ENCODE measurements around the gene RNF121. TPM values are rescaled to one million over a fixed set of nuclear protein-coding genes. Genes with fewer than 3 reads are reported as not detected.
A peak's percentile ranks its signal among the peaks of the same experiment; 100 is the strongest.

The RNF121 gene
- total and polyA plus RNA-seq, 2 of the 13 experiments (the other 11 are each of a cell fraction or from before 2014, with no cell fraction given), result 28.6 to 44.3 TPM

GRCh38 chr11:71927820-71928736, 768 bp upstream of the RNF121 start, which contains the start of gene XNDC1N (continued):
- TF ChIP-seq, protein P1, sequence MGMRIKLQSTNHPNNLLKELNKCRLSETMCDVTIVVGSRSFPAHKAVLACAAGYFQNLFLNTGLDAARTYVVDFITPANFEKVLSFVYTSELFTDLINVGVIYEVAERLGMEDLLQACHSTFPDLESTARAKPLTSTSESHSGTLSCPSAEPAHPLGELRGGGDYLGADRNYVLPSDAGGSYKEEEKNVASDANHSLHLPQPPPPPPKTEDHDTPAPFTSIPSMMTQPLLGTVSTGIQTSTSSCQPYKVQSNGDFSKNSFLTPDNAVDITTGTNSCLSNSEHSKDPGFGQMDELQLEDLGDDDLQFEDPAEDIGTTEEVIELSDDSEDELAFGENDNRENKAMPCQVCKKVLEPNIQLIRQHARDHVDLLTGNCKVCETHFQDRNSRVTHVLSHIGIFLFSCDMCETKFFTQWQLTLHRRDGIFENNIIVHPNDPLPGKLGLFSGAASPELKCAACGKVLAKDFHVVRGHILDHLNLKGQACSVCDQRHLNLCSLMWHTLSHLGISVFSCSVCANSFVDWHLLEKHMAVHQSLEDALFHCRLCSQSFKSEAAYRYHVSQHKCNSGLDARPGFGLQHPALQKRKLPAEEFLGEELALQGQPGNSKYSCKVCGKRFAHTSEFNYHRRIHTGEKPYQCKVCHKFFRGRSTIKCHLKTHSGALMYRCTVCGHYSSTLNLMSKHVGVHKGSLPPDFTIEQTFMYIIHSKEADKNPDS (CRISPR knock-in tag; IDR thresholded peaks at IDR 0.05), result no peak
- TF ChIP-seq HOXA5 (CRISPR knock-in tag; IDR thresholded peaks at IDR 0.05) (no peak; the same call in 1 of the 2 replicates), ATF1 (CRISPR knock-in tag; IDR thresholded peaks at IDR 0.05) (no peak), POLR2AphosphoS5 (IDR thresholded peaks at IDR 0.05; ENCODE audit: low read depth, low read length) (peak; percentile 23; the same call in 1 of the 2 replicates), HOXA7 (CRISPR knock-in tag; IDR thresholded peaks at IDR 0.05) (no peak), POGZ (CRISPR knock-in tag; IDR thresholded peaks at IDR 0.05) (0 out of 2 replicates have a peak, but pooled peaks have one; percentile 2), BORCS8-MEF2B (CRISPR knock-in tag; IDR thresholded peaks at IDR 0.05) (no peak; the same call in 1 of the 2 replicates), ELF1 (CRISPR knock-in tag; IDR thresholded peaks at IDR 0.05) (peak; percentile 87), ZNF709 (CRISPR knock-in tag; IDR thresholded peaks at IDR 0.05) (no peak), NCOR1 (IDR thresholded peaks at IDR 0.05; ENCODE audit: borderline replicate concordance, low read length) (peak; percentile 81), ZNF746 (CRISPR knock-in tag; IDR thresholded peaks at IDR 0.05) (peak; percentile 20; the same call in 1 of the 2 replicates), SMYD3 (CRISPR knock-in tag; IDR thresholded peaks at IDR 0.05) (no peak), ZSCAN5A (CRISPR knock-in tag; IDR thresholded peaks at IDR 0.05; ENCODE audit: borderline replicate concordance) (no peak), BRD4 (CRISPR knock-in tag; IDR thresholded peaks at IDR 0.05) (0 out of 2 replicates have a peak, but pooled peaks have one; percentile 33), ZKSCAN8 (CRISPR knock-in tag; IDR thresholded peaks at IDR 0.05; ENCODE audit: borderline replicate concordance) (no peak), ZNF335 (CRISPR knock-in tag; IDR thresholded peaks at IDR 0.05) (no peak), ATF5 (CRISPR knock-in tag; IDR thresholded peaks at IDR 0.05; ENCODE audit: low read depth) (no peak), ZNF616 (CRISPR knock-in tag; IDR thresholded peaks at IDR 0.05; ENCODE audit: low read depth) (no peak), MTF1 (CRISPR knock-in tag; IDR thresholded peaks at IDR 0.05) (no peak), TMF1 (CRISPR knock-in tag; IDR thresholded peaks at IDR 0.05; ENCODE audit: low read depth) (no peak), ZNF749 (CRISPR knock-in tag; IDR thresholded peaks at IDR 0.05; ENCODE audit: borderline replicate concordance) (peak; percentile 26; the same call in 1 of the 2 replicates), ZNF652 (CRISPR knock-in tag; IDR thresholded peaks at IDR 0.05; ENCODE audit: borderline replicate concordance, low read depth) (no peak), TBP (CRISPR knock-in tag; IDR thresholded peaks at IDR 0.05) (no peak)
- TF ChIP-seq, protein P2, sequence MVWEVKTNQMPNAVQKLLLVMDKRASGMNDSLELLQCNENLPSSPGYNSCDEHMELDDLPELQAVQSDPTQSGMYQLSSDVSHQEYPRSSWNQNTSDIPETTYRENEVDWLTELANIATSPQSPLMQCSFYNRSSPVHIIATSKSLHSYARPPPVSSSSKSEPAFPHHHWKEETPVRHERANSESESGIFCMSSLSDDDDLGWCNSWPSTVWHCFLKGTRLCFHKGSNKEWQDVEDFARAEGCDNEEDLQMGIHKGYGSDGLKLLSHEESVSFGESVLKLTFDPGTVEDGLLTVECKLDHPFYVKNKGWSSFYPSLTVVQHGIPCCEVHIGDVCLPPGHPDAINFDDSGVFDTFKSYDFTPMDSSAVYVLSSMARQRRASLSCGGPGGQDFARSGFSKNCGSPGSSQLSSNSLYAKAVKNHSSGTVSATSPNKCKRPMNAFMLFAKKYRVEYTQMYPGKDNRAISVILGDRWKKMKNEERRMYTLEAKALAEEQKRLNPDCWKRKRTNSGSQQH (CRISPR knock-in tag; IDR thresholded peaks at IDR 0.05; ENCODE audit: low read depth), result no peak; the same call in 1 of the 2 replicates

Data from HepG2 (cell line).